Measurements from ENCODE around the gene LDAF1. TPM values are rescaled to one million over a fixed set of nuclear protein-coding genes. Genes with fewer than 3 reads are reported as not detected.

Gene LDAF1
- total RNA-seq, 1 experiment from 2014 or later, result 18.7 TPM

GRCh38 chr16:21157632-21158031 lies 842 bp upstream of the LDAF1 start:
- Histone ChIP-seq H3K4me1 (ENCODE audit: insufficient read depth, low read length) (peaks cover 4% of the 10 kb centered on the region; the same call in 1 of the 2 replicates), H4K91ac (ENCODE audit: insufficient read length, low read depth, low read length) (no peak overlapping the region), H4K20me1 (ENCODE audit: control insufficient read depth, insufficient read depth, insufficient read length) (no peaks in the 10 kb centered on the region), H2BK20ac (ENCODE audit: low read depth, low read length, poor library complexity, severe bottlenecking) (no peak overlapping the region), H3K4ac (ENCODE audit: low read depth, low read length) (no peak overlapping the region), H4K5ac (ENCODE audit: insufficient read length, low read depth, low read length) (no peak overlapping the region), H3K79me2 (ENCODE audit: insufficient read depth, low read length) (no peaks in the 10 kb centered on the region), H3K56ac (ENCODE audit: insufficient read length, low read depth, low read length) (no peak overlapping the region), H3K23ac (ENCODE audit: insufficient read length, low read depth, low read length) (no peak overlapping the region), H4K8ac (replicated peaks; ENCODE audit: insufficient read length, low read depth, low read length) (no peak overlapping the region), H3K18ac (ENCODE audit: insufficient read length, low read depth, low read length) (no peak overlapping the region), H3K14ac (ENCODE audit: insufficient read depth, low read length) (no peak overlapping the region), H2AK5ac (ENCODE audit: insufficient read length, low read length) (no peak overlapping the region), H2BK120ac (ENCODE audit: low read depth, low read length, poor library complexity, severe bottlenecking) (no peak overlapping the region), H3T11ph (ENCODE audit: low read length) (no peak overlapping the region), H3K79me1 (ENCODE audit: insufficient read depth, low read depth, low read length, poor library complexity, severe bottlenecking) (no peaks in the 10 kb centered on the region), H3K27me3 (ENCODE audit: insufficient read depth, low read length) (no peaks in the 10 kb centered on the region; the same call in 1 of the 2 replicates), H3K9me3 (ENCODE audit: control insufficient read depth, low read depth, low read length) (no peaks in the 10 kb centered on the region), H2BK15ac (ENCODE audit: low read depth, low read length) (no peak overlapping the region), H3K9ac (ENCODE audit: extremely low read depth, insufficient read length, low read length) (no peak overlapping the region), H3K4me2 (ENCODE audit: insufficient read depth, insufficient read length, low read length) (peak overlapping the region; percentile 86), H2BK12ac (ENCODE audit: insufficient read length, low read depth, low read length) (no peak overlapping the region), H2BK5ac (ENCODE audit: insufficient read length, low read length) (no peak overlapping the region), H3K27ac (ENCODE audit: insufficient read length, low read depth, low read length) (no peak overlapping the region), H2AFZ (ENCODE audit: low read length) (no peak overlapping the region), H3K23me2 (ENCODE audit: insufficient read length, low read depth, low read length, poor library complexity, severe bottlenecking) (peaks cover 13% of the 10 kb centered on the region)
- no peak for TF ChIP-seq CTCF (conservative IDR thresholded peaks at IDR 0.05)
- peak overlapping the region; percentile 39 to 92; a peak in 4 of 5 replicates for H3K4me3 Mint-ChIP-seq
- H3K27ac Mint-ChIP-seq, result no peak overlapping the region
- no CpG with 5 or more reads among the region's 5 CpGs for WGBS (ENCODE audit: extremely low coverage, insufficient read length, low lambda C conversion rate)
- H3K36me3 Mint-ChIP-seq (ENCODE audit: insufficient read depth in 1 of 3, low read depth in 3 of 3), result peaks cover 11 to 17% (median 16%) of the 10 kb centered on the region in 3 experiments; a peak in 6 of 7 replicates
- DNase-seq, result no peak
- peaks cover 15 to 22% of the 10 kb centered on the region in 2 experiments for H3K4me1 Mint-ChIP-seq
- H3K9me3 Mint-ChIP-seq, result no peaks in the 10 kb centered on the region; a peak in 1 of 5 replicates
- peaks cover 8% of the 10 kb centered on the region for H3K27me3 Mint-ChIP-seq (ENCODE audit: low read depth)
